GM12878 (cell line): Measurements from ENCODE around the gene TEN1. TPM values are rescaled to one million over a fixed set of nuclear protein-coding genes. Genes with fewer than 3 reads are reported as not detected.

Experiments used
- ATAC-seq: fragments of 200-7000 bp; cut with Tn5 transposase; 3 replicates; pipeline ENCODE4 v1.9.1; 2020; ENCODE audit warnings: mild to moderate bottlenecking, moderate library complexity
- BruUV-seq: library from RNA; stranded (reverse); fragments of 400-500 nt; replicated peaks from 2 replicates; lab custom pipeline; 2021; lab: Mats Ljungman, UMichigan
- CTCF ChIA-PET: fragments of 300-600 bp; sonication (Branson Sonifier 250); formaldehyde crosslinking; extraction: SDS; loops from one replicate; lab custom pipeline; 2021; ENCODE audit warnings: inconsistent platforms; lab: Yijun Ruan, JAX
- POLR2A ChIA-PET: fragments of 350-600 bp; formaldehyde crosslinking; extraction: SDS; loops from one replicate; lab custom pipeline; 2021; ENCODE audit warnings: inconsistent platforms; lab: Charles Lee
- RAD21 ChIA-PET: fragments of 300-600 bp; sonication (Branson Sonifier 250); formaldehyde crosslinking; loops from one replicate; lab custom pipeline; 2023; ENCODE audit warnings: antibody characterized with exemption; ENCODE audit not compliant: unreplicated experiment; lab: Charles Lee
- SMC1A ChIA-PET: fragments of 300-600 bp; sonication (Branson Sonifier 250); formaldehyde crosslinking; loops from one replicate; lab custom pipeline; 2023; ENCODE audit not compliant: unreplicated experiment, uncharacterized antibody; lab: Charles Lee
- DNase-seq: peaks from one replicate; pipeline ENCODE4 v3.0.0-alpha.2; 2011; ENCODE audit warnings: low read depth, low spot score
- FAIRE-seq: peaks from 3 replicates; lab custom pipeline; 2011; peaks lifted over from hg19 to GRCh38; lab: Jason Lieb, UNC
- H2AFZ ChIP-seq: 2 replicates; pipeline ENCODE4 v1.6.0; 2011; ENCODE audit warnings: low read depth, low read length, control low read depth; ENCODE audit not compliant: control insufficient read depth
- H3K27ac ChIP-seq: 2 replicates; pipeline ENCODE4 v1.5.1; 2011; ENCODE audit warnings: control low read depth; ENCODE audit not compliant: control insufficient read depth, insufficient read depth
- H3K27me3 ChIP-seq, 2 experiments: replicated peaks in 1 of 2; 2 replicates each; pipeline versions ENCODE4 v1.6.0 to v1.6.1; 2011; ENCODE audit warnings: low read length in 1 of 2; ENCODE audit not compliant: control insufficient read depth in 2 of 2, insufficient read depth in 2 of 2
- H3K36me3 ChIP-seq, 2 experiments: 2 replicates each; pipeline ENCODE4 v1.5.1; 2011; ENCODE audit warnings: low read length in 1 of 2; ENCODE audit not compliant: control insufficient read depth in 2 of 2, insufficient read depth in 2 of 2
- H3K4me1 ChIP-seq: 2 replicates; pipeline ENCODE4 v1.6.1; 2011; ENCODE audit warnings: mild to moderate bottlenecking, low read length, moderate library complexity, mixed read lengths; ENCODE audit not compliant: control insufficient read depth, insufficient read depth
- H3K4me2 ChIP-seq: 2 replicates; pipeline ENCODE4 v1.6.0; 2011; ENCODE audit warnings: control low read depth; ENCODE audit not compliant: control insufficient read depth, insufficient read depth
- H3K4me3 ChIP-seq: fragments of 200-600 bp; sonication (generic); 2 replicates; pipeline ENCODE4 v1.5.1; 2016
- H3K79me2 ChIP-seq: 2 replicates; pipeline ENCODE4 v1.6.0; 2011; ENCODE audit warnings: low read length; ENCODE audit not compliant: control insufficient read depth, insufficient read depth
- H3K9ac ChIP-seq: 2 replicates; pipeline ENCODE4 v1.8.0; 2011; ENCODE audit warnings: low read length, control low read depth, mixed read lengths; ENCODE audit not compliant: control insufficient read depth, insufficient read depth
- H3K9me3 ChIP-seq: replicated peaks from 3 replicates; pipeline ENCODE4 v1.5.1; 2011; ENCODE audit warnings: mild to moderate bottlenecking, low read length; ENCODE audit not compliant: control insufficient read depth, insufficient read depth
- H4K20me1 ChIP-seq: 2 replicates; pipeline ENCODE4 v1.6.0; 2011; ENCODE audit not compliant: control insufficient read depth, insufficient read depth
- ATF7 ChIP-seq: fragments of 450-650 bp; IDR thresholded peaks from 2 replicates; pipeline ENCODE4 v1.6.1; 2016; ENCODE audit warnings: low read depth, mild to moderate bottlenecking
- CBX3 ChIP-seq: fragments of 200-600 bp; sonication (generic); IDR thresholded peaks from 2 replicates; pipeline ENCODE4 v1.6.1; 2016; ENCODE audit warnings: low read depth, borderline replicate concordance
- CEBPZ ChIP-seq: fragments of 150-350 bp; IDR thresholded peaks from 2 replicates; pipeline ENCODE4 v1.6.1; 2016; ENCODE audit warnings: low read depth, low read length
- CHD4 ChIP-seq: fragments of 200-600 bp; sonication (generic); IDR thresholded peaks from 2 replicates; pipeline ENCODE4 v1.6.1; 2016; ENCODE audit warnings: mild to moderate bottlenecking
- HDAC2 ChIP-seq: fragments of 200-600 bp; sonication (generic); IDR thresholded peaks from 2 replicates; pipeline ENCODE4 v1.6.1; 2017
- IRF4 ChIP-seq: IDR thresholded peaks from 2 replicates; pipeline ENCODE4 v1.6.1; 2011; ENCODE audit warnings: low read depth, low read length
- NR2F1 ChIP-seq: fragments of 450-650 bp; conservative IDR thresholded peaks from 2 replicates; pipeline ENCODE4 v1.6.1; 2017; ENCODE audit warnings: mild to moderate bottlenecking
- PBX3 ChIP-seq: IDR thresholded peaks from 2 replicates; pipeline ENCODE4 v1.6.1; 2011; ENCODE audit warnings: mild to moderate bottlenecking, low read depth, low read length, moderate library complexity; ENCODE audit not compliant: insufficient replicate concordance
- PML ChIP-seq: IDR thresholded peaks from 2 replicates; pipeline ENCODE4 v1.6.1; 2012; ENCODE audit warnings: low read length, inconsistent platforms
- RAD51 ChIP-seq: fragments of 450-650 bp; IDR thresholded peaks from 2 replicates; pipeline ENCODE4 v1.6.1; 2016; ENCODE audit warnings: moderate library complexity, mild to moderate bottlenecking, inconsistent platforms
- RB1 ChIP-seq: fragments of 450-650 bp; formaldehyde crosslinking; IDR thresholded peaks from 2 replicates; pipeline ENCODE4 v1.6.1; 2017; ENCODE audit warnings: mild to moderate bottlenecking, borderline replicate concordance
- SUPT20H ChIP-seq: IDR thresholded peaks from 2 replicates; pipeline ENCODE4 v1.6.1; 2011; ENCODE audit warnings: low read depth, mild to moderate bottlenecking, low read length, moderate library complexity, borderline replicate concordance; ENCODE audit not compliant: control insufficient read depth
- TARDBP ChIP-seq: IDR thresholded peaks from 2 replicates; pipeline ENCODE4 v1.6.1; 2016; ENCODE audit warnings: borderline replicate concordance
- YY1 ChIP-seq: IDR thresholded peaks from 2 replicates; pipeline ENCODE4 v1.6.1; 2011; ENCODE audit warnings: low read depth, mild to moderate bottlenecking, low read length
- ZNF24 ChIP-seq: fragments of 450-650 bp; IDR thresholded peaks from 2 replicates; pipeline ENCODE4 v1.6.1; 2017; ENCODE audit warnings: antibody characterized with exemption, mild to moderate bottlenecking
- WGBS: methylation state at CpG from one replicate; pipeline ENCODE4 v1.1.6; 2016; ENCODE audit warnings: low lambda C conversion rate; ENCODE audit not compliant: insufficient replicate concordance, insufficient coverage; ENCODE audit errors: missing lambda C conversion rate; 5-methylcytosine and 5-hydroxymethylcytosine counted together
- in situ Hi-C: fragments of 300-500 bp; cut with MboI; formaldehyde crosslinking; loops from 9 replicates; pipeline ENCODE4 v1.14.3; 2018; ENCODE audit warnings: mixed read lengths
- intact Hi-C: fragments of 100-400 bp; cut with micrococcal nuclease; formaldehyde crosslinking; loops from one replicate; pipeline ENCODE4 v1.14.2; 2022; ENCODE audit not compliant: unreplicated experiment
- polyA plus RNA-seq, 11 experiments: library from polyadenylated mRNA; depleted of rRNA in 4 of 11; unstranded in 6 of 11; stranded (reverse) in 5 of 11; fragments of >200 nt; fragmentation: Nextera tagmentation in 4 of 11; fragmentation: Illumina TruSeq in 1 of 11; extraction: Ambion mirVana in 4 of 11; extraction: Trizol in 1 of 11; gene quantifications; 1 replicate in 1 of 11; 2 replicates in 10 of 11; pipeline versions ENCODE4 v1.2.1 to v1.2.3, GENCODE V29; 2011 to 2016; ENCODE audit warnings: inconsistent platforms in 2 of 11, missing spikeins in 2 of 11, low read depth in 1 of 11
- total RNA-seq, 4 experiments: library from RNA; depleted of rRNA in 3 of 4; stranded (reverse); fragments of >200 nt in 3 of 4; fragmentation: Illumina TruSeq in 1 of 4; extraction: Trizol in 1 of 4; gene quantifications; 2 replicates each; pipeline versions ENCODE4 v1.2.1 to v1.2.3, GENCODE V29; 2013 to 2021

The TEN1 gene
- total and polyA plus RNA-seq, 10 of the 15 experiments (the other 5 are each of a cell fraction or from before 2014, with no cell fraction given) = 1.1 to 33.1 (median 17.4) TPM

- ChIA-PET SMC1A (interaction anchor here (1.2 kb wide), 1 partner anchor 15 kb away, joined by 3 read pairs; no protein-coding TSS in a partner anchor), POLR2A (no interaction called here), CTCF (interaction anchor here (2.1 kb wide), 1 partner anchor 261 kb away, joined by 9 read pairs; no protein-coding TSS in a partner anchor), RAD21 (interaction anchor here (1.5 to 1.6 kb wide), 2 partner anchors 16 to 261 kb away, joined by 3 to 7 read pairs; no protein-coding TSS in a partner anchor)
- BruUV-seq = no TSS peak
- H3K9me3 ChIP-seq = no peaks in the 10 kb centered on the region
- H3K79me2 ChIP-seq = no peaks in the 10 kb centered on the region
- FAIRE-seq = no peak
- H4K20me1 ChIP-seq = no peaks in the 10 kb centered on the region
- H3K27ac ChIP-seq = no peak overlapping the region
- H3K4me2 ChIP-seq = no peak overlapping the region
- no peak for ATAC-seq
- H2AFZ ChIP-seq = no peak overlapping the region
- intact Hi-C loops (no loop called here), in situ Hi-C loops (no loop called here)
- no peak overlapping the region for H3K4me3 ChIP-seq
- 56% methylated on average over 11 of the region's 11 CpGs for WGBS
- H3K36me3 ChIP-seq = no peaks in the 10 kb centered on the region
- H3K27me3 ChIP-seq = no peaks in the 10 kb centered on the region
- TF ChIP-seq HDAC2 = no peak
- H3K9ac ChIP-seq = no peak overlapping the region
- H3K4me1 ChIP-seq = no peaks in the 10 kb centered on the region
- DNase-seq = no peak
Measured at GRCh38 chr17:76018340-76018680, 39.3 kb downstream of the TEN1 start.

- BruUV-seq = no TSS peak
- no peaks in the 10 kb centered on the region for H3K27me3 ChIP-seq
- WGBS = 32% methylated on average over 9 of the region's 13 CpGs
- H3K36me3 ChIP-seq = no peaks in the 10 kb centered on the region
- no peak for FAIRE-seq
- ATAC-seq = no peak
- H3K4me2 ChIP-seq = no peak overlapping the region
- no peak for DNase-seq
- ChIA-PET POLR2A (no interaction called here), RAD21 (interaction anchor here (1.3 to 1.6 kb wide), 3 partner anchors 15 to 347 kb away, joined by 3 to 7 read pairs (median 4); no protein-coding TSS in a partner anchor), SMC1A (interaction anchor here (1.0 to 1.5 kb wide), 3 partner anchors 87 to 261 kb away, joined by 3 to 4 read pairs (median 3); no protein-coding TSS in a partner anchor), CTCF (interaction anchor here (1.3 to 2.2 kb wide), 5 partner anchors 19 to 280 kb away, joined by 3 to 9 read pairs (median 3); partner anchors contain the start of genes CDK3 and MRPL38)
- no peak overlapping the region for H3K9ac ChIP-seq
- H3K27ac ChIP-seq = no peak overlapping the region
- no peaks in the 10 kb centered on the region for H3K9me3 ChIP-seq
- no peaks in the 10 kb centered on the region for H4K20me1 ChIP-seq
- intact Hi-C loops (no loop called here), in situ Hi-C loops (no loop called here)
- no peaks in the 10 kb centered on the region for H3K4me1 ChIP-seq
- H2AFZ ChIP-seq = no peak overlapping the region
- no peak overlapping the region for H3K4me3 ChIP-seq
- H3K79me2 ChIP-seq = no peaks in the 10 kb centered on the region
- no peak for TF ChIP-seq TARDBP
- no peak for TF ChIP-seq CEBPZ
- TF ChIP-seq NR2F1 = no peak
- TF ChIP-seq RB1 = no peak
- TF ChIP-seq PML = no peak
- no peak for TF ChIP-seq YY1
- TF ChIP-seq CHD4 = no peak
- no peak for TF ChIP-seq SUPT20H
- TF ChIP-seq ATF7 = no peak
- TF ChIP-seq IRF4 = no peak
- TF ChIP-seq ZNF24 = no peak
- no peak for TF ChIP-seq RAD51
- TF ChIP-seq CBX3 = no peak
- no peak for TF ChIP-seq PBX3
Measured at GRCh38 chr17:76018801-76019200, 39.8 kb downstream of the TEN1 start.
